ENCODE data around the gene KDR. TPM values are rescaled to one million over a fixed set of nuclear protein-coding genes. Genes with fewer than 3 reads are reported as not detected.

Gene KDR
- total RNA-seq, 1 experiment from 2014 or later = not detected

DNA sequence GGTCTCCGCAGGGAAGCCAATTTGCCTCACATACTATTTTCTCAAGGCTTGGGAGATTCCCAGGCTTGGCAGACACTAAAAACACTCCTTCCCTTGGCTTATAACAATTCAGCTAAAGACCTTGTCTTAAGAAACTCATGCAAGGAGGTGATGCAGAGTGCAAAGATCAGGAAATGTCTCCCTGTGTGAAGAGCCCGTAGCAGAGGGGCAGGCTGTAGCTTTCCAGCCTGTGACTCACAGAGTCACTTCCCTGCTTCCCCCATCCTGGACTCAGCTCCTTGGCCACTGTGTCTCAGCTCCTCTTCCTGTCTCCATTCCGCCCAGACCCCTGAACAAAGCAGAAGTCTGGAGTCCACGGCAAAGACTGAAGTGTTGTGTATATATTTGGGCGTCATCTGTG is 56.1 kb downstream of the KDR start:
- Histone ChIP-seq H3K27me3 (no peaks in the 10 kb centered on the region), H3K4me3 (no peak overlapping the region), H3K9me3 (no peaks in the 10 kb centered on the region), H3K36me3 (no peaks in the 10 kb centered on the region)
- peak; percentile 12 for DNase-seq

DNA sequence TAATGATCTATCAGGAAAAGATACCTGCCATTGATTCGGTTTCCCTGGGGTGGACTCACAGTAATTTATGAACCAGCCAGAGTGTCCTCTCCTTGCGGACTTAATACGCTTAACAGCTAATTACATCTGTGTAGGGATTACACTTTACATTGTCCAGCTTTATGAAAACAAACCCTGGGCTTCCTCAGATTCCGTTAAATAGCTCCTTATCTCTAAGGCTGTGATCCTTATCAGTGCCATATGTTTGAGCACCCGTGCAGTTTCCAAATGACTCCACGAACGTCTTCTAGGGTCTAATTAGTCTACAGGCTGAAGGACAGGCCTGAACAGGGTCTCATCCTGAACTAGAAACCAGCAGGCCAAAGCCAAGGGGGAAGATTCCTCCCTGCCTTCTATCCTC is 56.9 kb downstream of the KDR start:
- Histone ChIP-seq H3K9me3 (no peaks in the 10 kb centered on the region), H3K36me3 (no peaks in the 10 kb centered on the region), H3K4me3 (no peak overlapping the region), H3K27me3 (no peaks in the 10 kb centered on the region)
- no peak for DNase-seq

DNA sequence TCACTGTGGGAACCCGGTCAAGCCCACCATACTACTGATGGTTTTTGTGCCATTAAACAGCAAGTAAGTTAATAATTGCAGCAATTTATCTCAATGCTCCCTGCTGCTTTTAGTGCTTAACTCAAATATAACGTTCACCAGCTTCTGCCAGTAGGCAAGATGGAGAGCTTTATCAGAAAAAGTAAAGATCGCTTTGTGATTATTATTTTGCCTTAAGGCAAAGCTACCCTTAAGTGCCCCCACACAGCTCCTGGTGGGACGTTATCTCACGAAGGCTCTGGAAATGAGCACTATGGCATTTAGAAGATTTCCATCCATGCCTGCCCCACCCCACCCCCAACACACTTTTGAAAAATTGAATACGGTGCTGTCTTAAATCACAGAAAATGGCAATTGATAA is 59.4 kb downstream of the KDR start:
- no peak for DNase-seq
- no peaks in the 10 kb centered on the region for H3K9me3 ChIP-seq
- H3K27me3 ChIP-seq = no peaks in the 10 kb centered on the region
- no peaks in the 10 kb centered on the region for H3K36me3 ChIP-seq
- no peak overlapping the region for H3K4me3 ChIP-seq

DNA sequence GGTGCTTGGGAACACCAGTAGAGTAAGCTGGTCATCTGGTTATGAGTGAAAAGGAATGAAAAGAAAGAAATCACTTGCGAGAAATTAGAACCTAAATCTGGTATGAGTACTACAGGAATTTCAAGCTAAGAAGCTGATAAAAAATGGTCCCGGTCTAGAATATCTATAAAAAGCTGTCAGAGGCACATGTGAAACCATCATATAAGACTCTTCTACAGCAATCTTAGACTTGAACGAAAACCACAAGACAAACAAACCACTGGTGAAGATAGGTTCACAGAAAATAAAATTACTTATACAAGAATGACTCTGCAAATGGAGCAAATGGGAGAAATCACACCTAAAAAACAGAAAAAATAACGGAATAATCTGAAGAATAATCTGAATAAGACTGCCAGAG is 69.9 kb downstream of the KDR start:
- DNase-seq = no peak
- Histone ChIP-seq H3K36me3 (no peaks in the 10 kb centered on the region), H3K27me3 (no peaks in the 10 kb centered on the region), H3K9me3 (no peaks in the 10 kb centered on the region), H3K4me3 (no peak overlapping the region)

DNA sequence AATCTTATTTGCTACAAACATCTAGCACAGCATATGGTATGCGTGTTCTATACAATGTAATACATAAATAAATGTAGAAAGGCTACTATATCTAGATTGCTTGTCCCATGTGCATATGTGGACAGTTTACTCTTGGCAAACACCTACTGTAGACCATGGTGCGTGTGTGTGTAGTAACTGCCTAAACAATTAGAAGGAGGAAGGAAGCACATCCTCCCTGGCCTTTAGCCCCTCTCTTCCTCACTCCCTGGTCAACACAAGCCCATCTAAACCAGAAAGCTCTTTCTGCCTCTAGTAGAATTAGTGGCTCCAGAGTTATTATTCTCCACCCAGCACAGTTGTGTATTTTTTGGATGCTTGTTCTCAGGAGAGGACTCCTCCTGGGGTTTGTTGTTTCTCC is 73.9 kb downstream of the KDR start:
- DNase-seq = no peak
- Histone ChIP-seq H3K9me3 (no peaks in the 10 kb centered on the region), H3K4me3 (no peak overlapping the region), H3K27me3 (no peaks in the 10 kb centered on the region), H3K36me3 (no peaks in the 10 kb centered on the region)

DNA sequence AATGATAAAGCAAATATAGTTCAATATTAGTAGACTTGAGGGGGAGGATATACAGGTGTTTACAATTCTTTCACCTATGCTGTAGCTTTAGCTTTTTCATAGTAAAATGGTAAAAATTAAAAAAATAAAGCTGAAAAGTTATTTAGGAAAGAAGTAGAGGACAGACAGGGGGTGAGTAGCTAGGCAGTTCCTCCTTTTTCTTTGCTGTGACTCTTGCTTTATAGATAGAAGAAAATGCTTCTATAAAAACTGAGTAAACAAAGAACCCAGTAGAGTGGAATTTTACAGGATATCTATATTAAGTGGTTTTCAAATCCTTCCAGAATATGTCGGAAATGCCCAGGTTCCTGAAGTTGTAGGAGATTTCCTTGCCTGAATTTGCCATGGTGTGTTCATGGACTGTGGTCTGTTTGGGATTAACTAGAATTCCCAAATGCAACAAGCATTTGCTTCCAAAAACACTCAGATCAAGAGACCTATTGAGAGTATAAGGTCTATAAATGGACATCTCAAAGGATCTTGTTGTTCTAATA is 74.9 kb downstream of the KDR start:
- Histone ChIP-seq H3K36me3 (no peaks in the 10 kb centered on the region), H3K27me3 (no peaks in the 10 kb centered on the region)
- DNase-seq = no peak

DNA sequence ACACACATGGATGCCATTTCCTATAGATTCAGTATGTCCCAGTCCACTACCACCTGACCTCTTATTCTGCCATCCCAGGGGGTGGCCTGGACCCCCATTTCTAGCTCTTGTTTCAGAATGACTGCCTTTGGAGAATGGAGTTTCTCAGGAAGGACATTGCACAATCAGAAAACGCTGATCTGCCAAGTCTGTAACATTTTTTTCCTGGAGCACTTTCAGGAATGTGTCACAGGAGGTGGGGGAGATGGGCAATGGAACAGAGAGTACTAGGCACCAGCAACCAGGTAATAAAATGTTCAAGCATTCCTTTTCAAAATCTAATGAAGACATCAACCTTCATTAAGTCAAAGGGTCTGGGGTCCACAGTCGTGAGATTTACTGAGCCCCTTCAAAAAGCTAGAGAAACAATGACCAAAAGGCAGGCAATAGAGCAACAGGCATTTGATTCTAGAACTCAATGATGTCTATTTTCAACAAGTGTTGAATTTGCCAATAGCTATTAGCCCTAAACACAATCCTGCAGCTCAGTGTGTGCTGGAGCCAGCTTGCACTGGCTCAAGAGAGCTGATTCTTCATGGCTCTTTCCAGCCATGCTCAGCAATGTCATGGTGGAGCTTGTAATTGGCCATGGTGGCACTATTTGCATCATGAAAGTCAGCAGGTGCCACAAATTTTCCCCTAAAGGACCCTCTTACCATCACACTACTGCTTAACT is 87.1 kb downstream of the KDR start:
- DNase-seq = no peak
- Histone ChIP-seq H3K27me3 (no peaks in the 10 kb centered on the region), H3K36me3 (no peaks in the 10 kb centered on the region), H3K4me3 (no peak overlapping the region), H3K9me3 (no peaks in the 10 kb centered on the region)

More for the DNA sequence above, 74.9 kb downstream of the KDR start:
- no peak overlapping the region for H3K4me3 ChIP-seq
- no peaks in the 10 kb centered on the region for H3K9me3 ChIP-seq

DNA sequence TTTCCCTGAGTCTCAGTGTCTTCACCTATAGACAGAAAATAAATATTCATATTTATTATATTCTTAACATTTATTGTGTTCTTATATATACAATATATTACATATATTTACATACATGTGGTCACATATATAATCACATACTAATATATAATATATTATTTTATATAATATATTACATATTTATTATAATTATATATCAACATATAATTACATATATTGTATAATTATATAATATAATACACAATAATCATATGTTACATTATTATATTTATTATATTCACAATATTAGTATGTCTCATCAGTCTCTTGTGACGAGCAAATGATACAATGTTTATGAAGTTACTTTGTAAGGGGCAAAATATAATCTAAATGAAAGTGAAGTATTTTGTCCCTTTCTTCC is 87.7 kb downstream of the KDR start:
- no peaks in the 10 kb centered on the region for H3K36me3 ChIP-seq

DNA sequence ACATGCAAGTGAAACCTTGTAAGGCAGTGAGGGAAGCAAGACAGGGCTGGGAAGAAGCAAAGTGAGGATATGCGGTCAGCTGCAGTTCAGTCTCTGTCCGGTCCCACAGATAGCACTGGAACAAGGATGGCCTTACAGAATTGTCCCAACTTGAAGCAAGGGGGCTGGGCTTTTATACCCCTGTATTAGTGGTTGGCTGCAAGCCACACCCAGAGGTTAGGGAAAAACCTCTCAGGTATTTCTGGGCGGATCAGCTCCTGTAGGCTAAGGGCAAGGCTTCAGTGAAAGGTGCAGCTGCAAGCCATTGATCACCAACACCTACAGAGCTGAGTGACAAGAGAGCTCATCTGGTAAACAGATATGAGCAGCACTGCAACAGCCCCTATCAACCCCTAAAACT is 89.0 kb downstream of the KDR start:
- DNase-seq = no peak

More for the DNA sequence above, 87.7 kb downstream of the KDR start:
- no peaks in the 10 kb centered on the region for H3K27me3 ChIP-seq
- no peak for DNase-seq
- H3K4me3 ChIP-seq = no peak overlapping the region
- no peaks in the 10 kb centered on the region for H3K9me3 ChIP-seq

DNA sequence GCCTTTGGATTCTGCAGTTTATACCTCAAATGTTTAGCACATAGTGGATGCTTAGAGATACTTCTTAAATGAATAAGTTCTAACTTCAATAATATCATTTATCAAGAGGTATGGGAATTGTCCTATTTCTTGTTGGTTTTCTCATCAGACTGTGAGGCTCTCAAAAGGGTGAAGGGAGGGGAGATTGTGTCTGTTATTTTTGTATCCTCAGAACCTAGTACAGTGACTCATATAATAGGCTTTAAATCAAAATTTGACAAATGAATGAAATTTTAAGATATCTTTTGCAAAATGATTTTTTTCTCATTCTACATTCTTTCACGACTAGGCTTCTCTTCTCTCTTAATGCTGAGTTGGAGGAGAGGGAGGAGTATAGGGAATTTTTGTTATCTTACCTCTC is 89.5 kb downstream of the KDR start:
- no peak for DNase-seq

More for the DNA sequence above, 89.0 kb downstream of the KDR start:
- Histone ChIP-seq H3K36me3 (no peaks in the 10 kb centered on the region), H3K4me3 (no peak overlapping the region), H3K9me3 (no peaks in the 10 kb centered on the region), H3K27me3 (no peaks in the 10 kb centered on the region)

DNA sequence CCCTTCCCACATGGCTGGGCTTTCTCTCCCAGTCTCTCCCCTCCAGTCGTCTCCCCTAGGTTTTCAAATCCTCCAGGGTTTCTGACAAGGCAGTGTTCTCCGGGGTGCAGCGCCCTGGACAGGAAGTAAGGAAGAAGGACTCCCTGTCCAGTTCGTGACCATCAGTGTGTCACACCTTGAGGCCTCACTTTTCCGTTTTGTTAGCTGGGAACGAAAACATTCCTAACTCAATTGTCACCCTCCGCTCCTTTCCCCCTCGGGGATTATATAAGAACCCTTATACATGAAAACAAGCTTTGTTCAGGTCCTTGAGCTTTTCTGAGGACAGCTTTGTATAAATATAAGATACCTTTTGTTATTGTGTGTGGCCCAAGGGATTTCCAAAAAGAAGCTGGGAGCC is 92.1 kb downstream of the KDR start:
- H3K36me3 ChIP-seq = no peaks in the 10 kb centered on the region
- no peaks in the 10 kb centered on the region for H3K9me3 ChIP-seq
- H3K27me3 ChIP-seq = no peaks in the 10 kb centered on the region
- H3K4me3 ChIP-seq = no peak overlapping the region
- no peak for DNase-seq

More for the DNA sequence above, 89.5 kb downstream of the KDR start:
- Histone ChIP-seq H3K9me3 (no peaks in the 10 kb centered on the region), H3K4me3 (no peak overlapping the region), H3K27me3 (no peaks in the 10 kb centered on the region), H3K36me3 (no peaks in the 10 kb centered on the region)

DNA sequence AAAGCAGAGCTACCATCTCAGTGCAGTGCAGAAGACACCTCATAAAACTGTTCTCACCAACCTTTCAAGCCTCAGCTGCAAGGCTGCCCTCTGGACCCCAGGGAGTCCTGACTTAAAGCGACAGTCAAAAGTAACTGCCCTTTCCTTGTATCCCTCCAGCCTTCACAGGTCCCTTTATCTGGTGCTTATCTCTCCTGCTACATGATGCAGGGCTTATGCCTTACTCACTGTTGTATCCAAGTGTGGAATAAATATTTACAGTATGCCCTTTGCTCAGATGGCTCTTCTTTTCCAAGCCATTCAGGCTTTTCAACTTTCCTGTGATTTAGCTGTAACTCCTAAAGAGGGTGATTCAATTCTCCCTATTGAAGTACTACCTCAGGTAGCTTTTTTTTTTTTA is 92.6 kb downstream of the KDR start:
- Histone ChIP-seq H3K9me3 (no peaks in the 10 kb centered on the region), H3K4me3 (no peak overlapping the region)
- no peak for DNase-seq

DNA sequence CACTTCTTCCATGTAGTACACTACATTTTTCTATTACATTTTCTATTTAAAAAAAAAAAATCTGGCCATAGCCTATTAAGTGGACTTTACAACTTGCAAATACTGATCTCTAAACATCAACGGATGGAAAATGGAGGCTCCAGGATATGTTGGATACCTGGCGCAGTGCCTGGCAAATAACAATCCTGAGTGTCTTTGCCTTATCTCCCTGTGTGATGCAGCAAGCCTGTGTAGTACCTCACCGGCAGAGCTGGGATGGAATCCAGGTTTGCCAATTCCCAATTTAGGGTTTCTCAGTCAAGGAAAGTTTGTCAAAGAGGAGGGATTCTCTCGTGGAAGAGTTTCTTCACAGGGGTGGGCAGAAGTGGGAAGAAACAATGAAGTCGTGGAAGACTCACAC is 93.2 kb downstream of the KDR start:
- no peak overlapping the region for H3K4me3 ChIP-seq
- H3K36me3 ChIP-seq = no peaks in the 10 kb centered on the region
- no peak for DNase-seq
- H3K9me3 ChIP-seq = no peaks in the 10 kb centered on the region
- no peaks in the 10 kb centered on the region for H3K27me3 ChIP-seq

More for the DNA sequence above, 92.6 kb downstream of the KDR start:
- Histone ChIP-seq H3K27me3 (no peaks in the 10 kb centered on the region), H3K36me3 (no peaks in the 10 kb centered on the region)

DNA sequence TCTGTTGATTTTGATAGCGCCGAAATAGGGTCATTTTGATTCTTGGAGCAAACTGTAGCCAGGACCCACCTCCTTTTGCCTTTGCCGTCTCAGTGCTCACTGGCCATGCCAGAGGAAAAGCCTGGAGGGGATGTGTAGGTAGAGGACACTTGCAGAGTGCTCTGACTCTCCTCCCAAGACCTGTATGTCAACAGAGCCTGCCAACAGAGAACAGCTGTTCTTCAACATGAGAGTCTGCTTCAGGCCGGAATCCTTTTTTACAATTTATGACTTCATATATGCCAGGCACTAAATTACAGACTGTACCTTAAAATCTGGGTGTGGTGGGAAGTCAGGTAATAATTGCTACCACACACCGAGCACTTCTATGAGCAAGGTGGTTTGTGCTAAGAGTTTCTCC is 94.2 kb downstream of the KDR start:
- Histone ChIP-seq H3K9me3 (no peaks in the 10 kb centered on the region), H3K27me3 (no peaks in the 10 kb centered on the region), H3K4me3 (no peak overlapping the region), H3K36me3 (no peaks in the 10 kb centered on the region)
- no peak for DNase-seq

DNA sequence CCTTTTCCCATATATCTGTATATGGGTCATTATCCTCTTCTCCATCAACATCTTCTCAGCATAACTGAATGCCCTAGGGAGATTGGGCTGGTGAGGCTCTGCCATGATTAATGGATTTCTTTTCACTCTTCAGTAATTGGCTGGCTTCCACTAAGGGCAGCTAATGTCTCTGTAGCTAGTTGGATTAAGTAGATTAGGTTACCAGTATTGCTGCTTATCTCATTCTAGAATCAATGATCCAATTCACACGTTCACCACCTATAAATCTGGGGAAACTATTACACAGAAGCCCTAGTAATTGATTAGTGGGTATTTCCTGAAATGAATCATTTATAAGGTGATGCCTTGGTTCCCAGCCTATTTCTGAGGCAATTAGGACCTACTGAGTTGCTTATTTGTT is 94.8 kb downstream of the KDR start:
- H3K27me3 ChIP-seq = no peaks in the 10 kb centered on the region
- no peak overlapping the region for H3K4me3 ChIP-seq
- no peak for DNase-seq
- no peaks in the 10 kb centered on the region for H3K9me3 ChIP-seq
- H3K36me3 ChIP-seq = no peaks in the 10 kb centered on the region

DNA sequence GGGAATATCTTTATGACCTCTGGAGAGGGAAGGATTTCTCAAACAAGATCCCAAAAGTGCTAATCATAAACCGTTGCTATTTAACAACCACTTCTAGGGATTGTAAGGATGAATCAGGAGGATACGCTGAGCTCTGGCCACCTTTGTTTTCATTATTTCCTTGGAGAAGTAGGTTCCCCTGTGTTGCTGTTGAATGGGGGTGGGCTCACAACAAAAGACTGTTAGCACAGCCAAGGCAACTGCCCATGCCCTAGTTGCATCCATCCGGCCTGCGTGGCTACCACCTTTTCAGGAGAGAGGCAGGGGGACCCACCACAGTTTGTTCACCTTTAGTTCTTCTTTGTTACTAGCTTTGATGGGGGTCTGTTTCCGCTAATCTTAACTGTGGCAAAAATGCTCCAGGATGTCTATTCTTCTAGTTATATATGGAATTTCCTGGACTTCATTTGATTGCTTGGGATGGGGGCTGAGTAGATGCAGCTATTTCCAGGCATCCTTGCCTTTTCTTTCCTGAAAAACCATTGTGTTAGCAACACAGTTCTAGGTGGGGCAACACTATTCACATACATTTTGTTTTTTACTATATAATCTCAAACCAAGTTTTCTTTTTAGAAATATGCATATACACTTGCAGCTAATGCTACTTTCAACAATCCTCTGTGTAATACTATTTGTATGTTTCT is 95.4 kb downstream of the KDR start:
- H3K36me3 ChIP-seq = no peaks in the 10 kb centered on the region
- H3K27me3 ChIP-seq = no peaks in the 10 kb centered on the region
- no peak for DNase-seq
- no peak overlapping the region for H3K4me3 ChIP-seq
- H3K9me3 ChIP-seq = no peaks in the 10 kb centered on the region

DNA sequence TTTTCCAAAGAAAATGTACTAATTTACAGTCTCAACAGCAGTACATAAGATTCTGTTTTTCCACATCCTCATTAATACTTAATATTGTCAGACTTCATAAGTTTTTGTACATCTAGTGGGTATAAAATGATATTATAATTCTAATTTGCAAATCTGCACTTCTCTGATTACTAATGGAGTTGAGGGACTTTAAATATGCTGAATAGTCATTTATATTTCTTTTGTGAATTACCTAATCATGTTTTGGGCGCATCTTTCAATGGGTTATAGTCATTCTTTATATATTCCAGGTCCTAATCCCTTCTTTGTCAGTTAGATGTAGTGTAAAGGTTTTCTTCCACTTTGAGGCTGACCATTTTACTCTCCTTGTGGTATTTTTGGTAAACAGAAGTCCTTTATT is 96.1 kb downstream of the KDR start:
- Histone ChIP-seq H3K36me3 (no peaks in the 10 kb centered on the region), H3K27me3 (no peaks in the 10 kb centered on the region), H3K9me3 (no peaks in the 10 kb centered on the region), H3K4me3 (no peak overlapping the region)
- no peak for DNase-seq
